GM23338 (cell line): ENCODE data around the gene MCC. TPM values are rescaled to one million over a fixed set of nuclear protein-coding genes. Genes with fewer than 3 reads are reported as not detected.

Source experiments
- ATAC-seq: fragments of 200-7000 bp; cut with Tn5 transposase; 3 replicates; pipeline ENCODE4 v1.9.1; 2020
- DNase-seq: peaks from one replicate; pipeline ENCODE4 v3.0.0-alpha.2; 2015; ENCODE audit warnings: low spot score
- H2AFZ ChIP-seq: fragments of 200-600 bp; sonication (generic); 2 replicates; pipeline ENCODE4 v1.8.0; 2016; ENCODE audit warnings: antibody characterized with exemption, mild to moderate bottlenecking, moderate library complexity
- H3F3A ChIP-seq: fragments of 200-600 bp; sonication (generic); replicated peaks from 2 replicates; pipeline ENCODE4 v1.8.0; 2017; ENCODE audit warnings: antibody characterized with exemption, mixed run types, low read depth
- H3K27ac ChIP-seq: fragments of 200-600 bp; sonication (generic); 2 replicates; pipeline ENCODE4 v1.6.1; 2016; ENCODE audit warnings: low read depth
- H3K27me3 ChIP-seq: fragments of 200-600 bp; sonication (generic); 2 replicates; pipeline ENCODE4 v1.8.0; 2016; ENCODE audit warnings: mild to moderate bottlenecking, mixed run types, moderate library complexity; ENCODE audit not compliant: insufficient read depth
- H3K36me3 ChIP-seq: fragments of 200-600 bp; sonication (generic); 2 replicates; pipeline ENCODE4 v1.8.0; 2016; ENCODE audit warnings: mild to moderate bottlenecking; ENCODE audit not compliant: insufficient read depth
- H3K4me1 ChIP-seq: fragments of 200-600 bp; sonication (generic); 2 replicates; pipeline ENCODE4 v1.8.0; 2016; ENCODE audit warnings: mild to moderate bottlenecking, moderate library complexity; ENCODE audit not compliant: insufficient read depth
- H3K4me2 ChIP-seq: fragments of 200-600 bp; sonication (generic); 2 replicates; pipeline ENCODE4 v1.7.1; 2017; ENCODE audit warnings: mixed run types
- H3K4me3 ChIP-seq: fragments of 200-600 bp; sonication (generic); 2 replicates; pipeline ENCODE4 v1.6.1; 2016; ENCODE audit warnings: mixed run types
- H3K79me2 ChIP-seq: fragments of 200-600 bp; sonication (generic); replicated peaks from 2 replicates; pipeline ENCODE4 v1.8.0; 2017; ENCODE audit warnings: mild to moderate bottlenecking; ENCODE audit not compliant: insufficient read depth
- H3K9me2 ChIP-seq: fragments of 200-600 bp; sonication (generic); 2 replicates; pipeline ENCODE4 v1.8.0; 2017; ENCODE audit not compliant: insufficient read depth
- H4K20me1 ChIP-seq: fragments of 200-600 bp; sonication (generic); replicated peaks from 2 replicates; pipeline ENCODE4 v1.8.0; 2017; ENCODE audit warnings: mild to moderate bottlenecking; ENCODE audit not compliant: insufficient read depth
- H3K27ac Mint-ChIP-seq: 2 replicates; pipeline ENCODE4 v1.8.0; 2020; ENCODE audit warnings: inconsistent platforms, mild to moderate bottlenecking, moderate library complexity, mixed read lengths
- H3K27me3 Mint-ChIP-seq: 3 replicates; pipeline ENCODE4 v1.8.0; 2022; ENCODE audit warnings: low read depth, mild to moderate bottlenecking, moderate library complexity, mixed read lengths, inconsistent platforms; ENCODE audit not compliant: insufficient read depth, poor library complexity
- H3K36me3 Mint-ChIP-seq: 3 replicates; pipeline ENCODE4 v1.8.0; 2021; ENCODE audit warnings: low read depth, mild to moderate bottlenecking, inconsistent platforms, moderate library complexity, mixed read lengths
- H3K4me1 Mint-ChIP-seq: 3 replicates; pipeline ENCODE4 v1.8.0; 2020; ENCODE audit warnings: mild to moderate bottlenecking, inconsistent platforms, mixed read lengths
- H3K4me3 Mint-ChIP-seq: 3 replicates; pipeline ENCODE4 v1.8.0; 2021; ENCODE audit warnings: moderate library complexity, mild to moderate bottlenecking, inconsistent platforms, mixed read lengths
- H3K9me3 Mint-ChIP-seq: 3 replicates; pipeline ENCODE4 v1.8.0; 2020; ENCODE audit warnings: moderate library complexity, mild to moderate bottlenecking, inconsistent platforms, mixed read lengths
- ETS1 ChIP-seq: IDR thresholded peaks from 2 replicates; pipeline ENCODE4 v1.6.1; 2016; ENCODE audit warnings: antibody characterized with exemption
- EZH2 ChIP-seq: fragments of 200-600 bp; sonication (generic); IDR thresholded peaks from one replicate; pipeline ENCODE4 v1.8.0; 2017; ENCODE audit warnings: antibody characterized with exemption, mild to moderate bottlenecking, low read depth; ENCODE audit not compliant: unreplicated experiment
- REST ChIP-seq: IDR thresholded peaks from one replicate; pipeline ENCODE4 v1.6.1; 2018; ENCODE audit warnings: antibody characterized with exemption; ENCODE audit not compliant: unreplicated experiment
- STAT1 ChIP-seq: IDR thresholded peaks from one replicate; pipeline ENCODE4 v1.6.1; 2016; ENCODE audit warnings: antibody characterized with exemption; ENCODE audit not compliant: unreplicated experiment
- ZNF114 ChIP-seq: fragments of 250-450 bp; sonication (Bioruptor Pico); IDR thresholded peaks from 2 replicates; pipeline ENCODE4 v1.5.0; 2020; ENCODE audit warnings: mild to moderate bottlenecking, moderate library complexity
- ZNF462 ChIP-seq: fragments of 250-450 bp; sonication (Bioruptor Pico); IDR thresholded peaks from 2 replicates; pipeline ENCODE4 v1.5.0; 2020; ENCODE audit warnings: mild to moderate bottlenecking, moderate library complexity
- polyA plus RNA-seq: library from polyadenylated mRNA; unstranded; fragments of >200 nt; fragmentation: Nextera tagmentation; extraction: Ambion mirVana; gene quantifications from 2 replicates; pipeline ENCODE4 v1.2.1, GENCODE V29; 2016
- total RNA-seq: library from RNA; depleted of rRNA; stranded (reverse); fragments of >200 nt; shearing (Covaris generic); gene quantifications from 2 replicates; pipeline ENCODE4 v1.2.3, GENCODE V29; 2014

Gene MCC
- total and polyA plus RNA-seq, 2 experiments from 2014 or later = 3.8 to 10.1 TPM

GRCh38 chr5:113223831-113224604 is 264.2 kb downstream of the MCC start:
- H3K4me1 ChIP-seq = peaks cover 33% of the 10 kb centered on the region
- H3K79me2 ChIP-seq = no peaks in the 10 kb centered on the region
- H3K4me1 Mint-ChIP-seq = peaks cover 41% of the 10 kb centered on the region
- H3K4me3 ChIP-seq = no peak overlapping the region
- no peaks in the 10 kb centered on the region for H3F3A ChIP-seq
- no peaks in the 10 kb centered on the region for H4K20me1 ChIP-seq
- peaks cover 4% of the 10 kb centered on the region for H3K27me3 Mint-ChIP-seq
- H3K36me3 Mint-ChIP-seq = no peaks in the 10 kb centered on the region; the same call in 1 of the 3 replicates
- ATAC-seq = no peak
- H3K36me3 ChIP-seq = no peaks in the 10 kb centered on the region
- H2AFZ ChIP-seq = no peak overlapping the region
- peaks cover 5% of the 10 kb centered on the region; the same call in 2 of the 3 replicates for H3K9me3 Mint-ChIP-seq
- H3K27me3 ChIP-seq = no peaks in the 10 kb centered on the region
- TF ChIP-seq ETS1 (no peak), ZNF462 (no peak), REST (no peak), STAT1 (no peak), EZH2 (no peak), ZNF114 (CRISPR knock-in tag) (no peak)
- H3K4me3 Mint-ChIP-seq = no peak overlapping the region
- H3K27ac Mint-ChIP-seq = no peak overlapping the region
- no peak overlapping the region for H3K4me2 ChIP-seq
- no peak overlapping the region for H3K27ac ChIP-seq
- no peaks in the 10 kb centered on the region; the same call in 1 of the 2 replicates for H3K9me2 ChIP-seq
- DNase-seq = no peak
